Retinal pigment epithelial cell (primary cell): ENCODE data around the gene UBE2Q2.

ENCODE experiments used
- DNase-seq: peaks from one replicate; pipeline ENCODE4 v3.0.0-alpha.2; 2010; ENCODE audit warnings: low read depth
- H3K4me3 ChIP-seq: 2 replicates; pipeline ENCODE4 v1.5.1; 2011; ENCODE audit warnings: mild to moderate bottlenecking, low read length, control low read depth, moderate library complexity
- TF ChIP-seq, protein P1 (sequence below): conservative IDR thresholded peaks from 2 replicates; pipeline ENCODE4 v1.5.1; 2011; ENCODE audit warnings: low read depth, low read length, control low read depth, inconsistent platforms

Gene UBE2Q2

GRCh38 chr15:75830910-75831805, 12.1 kb upstream of the UBE2Q2 start:
- DNase-seq, result no peak
- H3K4me3 ChIP-seq, result no peak overlapping the region
- TF ChIP-seq, protein P1, sequence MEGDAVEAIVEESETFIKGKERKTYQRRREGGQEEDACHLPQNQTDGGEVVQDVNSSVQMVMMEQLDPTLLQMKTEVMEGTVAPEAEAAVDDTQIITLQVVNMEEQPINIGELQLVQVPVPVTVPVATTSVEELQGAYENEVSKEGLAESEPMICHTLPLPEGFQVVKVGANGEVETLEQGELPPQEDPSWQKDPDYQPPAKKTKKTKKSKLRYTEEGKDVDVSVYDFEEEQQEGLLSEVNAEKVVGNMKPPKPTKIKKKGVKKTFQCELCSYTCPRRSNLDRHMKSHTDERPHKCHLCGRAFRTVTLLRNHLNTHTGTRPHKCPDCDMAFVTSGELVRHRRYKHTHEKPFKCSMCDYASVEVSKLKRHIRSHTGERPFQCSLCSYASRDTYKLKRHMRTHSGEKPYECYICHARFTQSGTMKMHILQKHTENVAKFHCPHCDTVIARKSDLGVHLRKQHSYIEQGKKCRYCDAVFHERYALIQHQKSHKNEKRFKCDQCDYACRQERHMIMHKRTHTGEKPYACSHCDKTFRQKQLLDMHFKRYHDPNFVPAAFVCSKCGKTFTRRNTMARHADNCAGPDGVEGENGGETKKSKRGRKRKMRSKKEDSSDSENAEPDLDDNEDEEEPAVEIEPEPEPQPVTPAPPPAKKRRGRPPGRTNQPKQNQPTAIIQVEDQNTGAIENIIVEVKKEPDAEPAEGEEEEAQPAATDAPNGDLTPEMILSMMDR, result no peak

GRCh38 chr15:75831806-75832102, 11.5 kb upstream of the UBE2Q2 start:
- TF ChIP-seq, protein P1, result no peak
- no peak overlapping the region for H3K4me3 ChIP-seq
- no peak for DNase-seq

GRCh38 chr15:75832114-75832513, 11.1 kb upstream of the UBE2Q2 start:
- TF ChIP-seq, protein P1, result no peak
- no peak overlapping the region for H3K4me3 ChIP-seq
- no peak for DNase-seq

- TF ChIP-seq, protein P1, result no peak
- no peak overlapping the region for H3K4me3 ChIP-seq
- no peak for DNase-seq
These were observed 9.2 kb upstream of the UBE2Q2 start for GRCh38 chr15:75834021-75834420.

DNA sequence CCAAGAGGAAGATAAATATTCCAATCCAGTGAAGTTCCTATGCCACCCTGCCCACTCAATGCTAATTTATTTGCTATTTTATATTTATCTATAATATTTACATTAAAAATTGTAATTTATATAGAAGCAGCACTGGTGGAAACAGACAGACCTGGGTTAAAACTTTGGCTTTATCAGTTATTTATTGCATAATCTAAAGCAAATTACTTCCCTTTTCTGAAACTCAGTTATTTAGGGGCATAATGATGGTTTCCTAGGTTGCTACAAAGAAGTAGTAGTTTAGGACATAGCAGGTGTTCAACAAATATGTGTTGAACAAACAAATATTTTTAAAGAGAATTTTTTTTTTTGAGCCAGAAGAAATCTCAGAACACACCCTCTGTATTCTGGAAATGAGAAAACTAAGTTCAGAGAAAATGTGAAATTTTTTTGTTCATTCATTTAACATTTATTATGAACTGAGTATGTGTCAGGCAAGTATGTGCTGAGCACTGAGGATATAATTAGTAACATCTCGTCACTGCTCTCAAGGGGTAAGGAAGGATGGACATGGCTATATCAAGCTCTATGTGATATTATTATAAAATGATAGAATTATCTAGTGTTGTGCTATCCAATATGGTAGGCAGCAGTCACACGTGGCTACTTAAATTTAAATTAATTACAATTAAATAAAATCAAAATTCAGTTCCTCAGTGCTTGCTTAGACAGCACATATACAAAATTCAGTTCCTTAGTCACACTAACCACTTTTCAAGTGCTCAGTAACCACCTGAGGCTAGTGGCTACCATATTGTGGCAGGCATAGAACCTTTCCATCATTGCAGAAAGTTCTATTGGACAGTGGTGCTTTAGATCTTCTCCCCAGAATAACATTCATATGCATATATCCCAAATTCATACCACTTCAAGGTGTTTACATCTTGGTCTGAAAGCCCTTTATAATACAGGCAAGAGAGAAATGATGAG, 7.0 kb upstream of the UBE2Q2 start:
- no peak overlapping the region for H3K4me3 ChIP-seq
- DNase-seq, result no peak
- TF ChIP-seq, protein P1, result no peak

DNA sequence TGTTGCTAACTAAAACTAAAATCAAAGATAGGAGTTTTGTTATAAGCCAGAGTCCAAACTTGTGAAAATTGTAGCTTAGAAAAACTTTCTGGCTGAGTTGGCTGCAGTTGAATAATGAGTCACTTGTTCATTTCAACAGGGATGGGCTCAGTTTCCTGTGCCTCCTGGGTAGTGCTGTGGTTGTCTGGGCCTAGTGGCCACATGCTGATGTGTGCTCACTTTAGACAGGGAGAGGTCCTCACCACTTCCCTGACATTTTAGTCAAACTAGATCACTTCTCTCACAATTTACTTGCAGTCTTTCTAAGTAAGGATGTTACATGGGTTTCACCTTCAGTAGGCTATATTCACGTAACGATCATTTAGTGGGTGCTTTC, 6.3 kb upstream of the UBE2Q2 start:
- TF ChIP-seq, protein P1, result no peak
- DNase-seq, result no peak
- H3K4me3 ChIP-seq, result no peak overlapping the region
